ENCODE data around the gene ZDHHC7. TPM values are rescaled to one million over a fixed set of nuclear protein-coding genes. Genes with fewer than 3 reads are reported as not detected.
A peak's percentile ranks its signal among the peaks of the same experiment; 100 is the strongest.

The ZDHHC7 gene
- total and polyA plus RNA-seq, 9 of the 15 experiments (the other 6 are each of a cell fraction or from before 2014, with no cell fraction given), result 1.7 to 49.7 (median 37.4) TPM

GRCh38 chr16:84948851-84949610 is 62.3 kb downstream of the ZDHHC7 start (continued):
- TF ChIP-seq MLLT1 (IDR thresholded peaks at IDR 0.05), result peak in 1 of 2 experiments; percentile 72; a peak in 1 of 4 replicates
- TF ChIP-seq SUPT5H (IDR thresholded peaks at IDR 0.05), result no peak
- no peak for TF ChIP-seq ZNF444 (CRISPR knock-in tag; IDR thresholded peaks at IDR 0.05)
- TF ChIP-seq ETV1 (tag; conservative IDR thresholded peaks at IDR 0.05; ENCODE audit: low read depth), result no peak
- TF ChIP-seq NR2C1 (IDR thresholded peaks at IDR 0.05), result no peak
- TF ChIP-seq NR2C1 (tag; IDR thresholded peaks at IDR 0.05), result no peak
- TF ChIP-seq CSDE1 (IDR thresholded peaks at IDR 0.05), result no peak
- TF ChIP-seq HDAC2 (IDR thresholded peaks at IDR 0.05), result no peak
- TF ChIP-seq CBFA2T3 (IDR thresholded peaks at IDR 0.05), result 0 out of 2 replicates have a peak, but pooled peaks have one; percentile 8
- TF ChIP-seq U2AF2 (optimal IDR thresholded peaks at IDR 0.05; ENCODE audit: low read depth, low read length), result no peak
- peak; percentile 14; the same call in 1 of the 2 replicates for TF ChIP-seq BHLHE40 (IDR thresholded peaks at IDR 0.05; ENCODE audit: low read length)
- TF ChIP-seq ZNF707 (CRISPR knock-in tag; conservative IDR thresholded peaks at IDR 0.05), result no peak
- TF ChIP-seq ESRRA (IDR thresholded peaks at IDR 0.05; ENCODE audit: borderline replicate concordance, low read depth), result peak; percentile 45; the same call in 1 of the 2 replicates
- TF ChIP-seq, protein P1, sequence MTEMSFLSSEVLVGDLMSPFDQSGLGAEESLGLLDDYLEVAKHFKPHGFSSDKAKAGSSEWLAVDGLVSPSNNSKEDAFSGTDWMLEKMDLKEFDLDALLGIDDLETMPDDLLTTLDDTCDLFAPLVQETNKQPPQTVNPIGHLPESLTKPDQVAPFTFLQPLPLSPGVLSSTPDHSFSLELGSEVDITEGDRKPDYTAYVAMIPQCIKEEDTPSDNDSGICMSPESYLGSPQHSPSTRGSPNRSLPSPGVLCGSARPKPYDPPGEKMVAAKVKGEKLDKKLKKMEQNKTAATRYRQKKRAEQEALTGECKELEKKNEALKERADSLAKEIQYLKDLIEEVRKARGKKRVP (CRISPR knock-in tag; IDR thresholded peaks at IDR 0.05), result no peak
- TF ChIP-seq TGIF2 (CRISPR knock-in tag; IDR thresholded peaks at IDR 0.05), result no peak
- TF ChIP-seq, protein P2, sequence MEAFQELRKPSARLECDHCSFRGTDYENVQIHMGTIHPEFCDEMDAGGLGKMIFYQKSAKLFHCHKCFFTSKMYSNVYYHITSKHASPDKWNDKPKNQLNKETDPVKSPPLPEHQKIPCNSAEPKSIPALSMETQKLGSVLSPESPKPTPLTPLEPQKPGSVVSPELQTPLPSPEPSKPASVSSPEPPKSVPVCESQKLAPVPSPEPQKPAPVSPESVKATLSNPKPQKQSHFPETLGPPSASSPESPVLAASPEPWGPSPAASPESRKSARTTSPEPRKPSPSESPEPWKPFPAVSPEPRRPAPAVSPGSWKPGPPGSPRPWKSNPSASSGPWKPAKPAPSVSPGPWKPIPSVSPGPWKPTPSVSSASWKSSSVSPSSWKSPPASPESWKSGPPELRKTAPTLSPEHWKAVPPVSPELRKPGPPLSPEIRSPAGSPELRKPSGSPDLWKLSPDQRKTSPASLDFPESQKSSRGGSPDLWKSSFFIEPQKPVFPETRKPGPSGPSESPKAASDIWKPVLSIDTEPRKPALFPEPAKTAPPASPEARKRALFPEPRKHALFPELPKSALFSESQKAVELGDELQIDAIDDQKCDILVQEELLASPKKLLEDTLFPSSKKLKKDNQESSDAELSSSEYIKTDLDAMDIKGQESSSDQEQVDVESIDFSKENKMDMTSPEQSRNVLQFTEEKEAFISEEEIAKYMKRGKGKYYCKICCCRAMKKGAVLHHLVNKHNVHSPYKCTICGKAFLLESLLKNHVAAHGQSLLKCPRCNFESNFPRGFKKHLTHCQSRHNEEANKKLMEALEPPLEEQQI (IDR thresholded peaks at IDR 0.05), result no peak
- TF ChIP-seq TFAM (CRISPR knock-in tag; conservative IDR thresholded peaks at IDR 0.05), result no peak
- TF ChIP-seq ZNF311 (CRISPR knock-in tag; IDR thresholded peaks at IDR 0.05), result no peak
- no peak for TF ChIP-seq ZNF274 (IDR thresholded peaks at IDR 0.05; ENCODE audit: borderline replicate concordance, low read depth, low read length)
- TF ChIP-seq ADNP (tag; IDR thresholded peaks at IDR 0.05), result no peak
- TF ChIP-seq, protein P3, sequence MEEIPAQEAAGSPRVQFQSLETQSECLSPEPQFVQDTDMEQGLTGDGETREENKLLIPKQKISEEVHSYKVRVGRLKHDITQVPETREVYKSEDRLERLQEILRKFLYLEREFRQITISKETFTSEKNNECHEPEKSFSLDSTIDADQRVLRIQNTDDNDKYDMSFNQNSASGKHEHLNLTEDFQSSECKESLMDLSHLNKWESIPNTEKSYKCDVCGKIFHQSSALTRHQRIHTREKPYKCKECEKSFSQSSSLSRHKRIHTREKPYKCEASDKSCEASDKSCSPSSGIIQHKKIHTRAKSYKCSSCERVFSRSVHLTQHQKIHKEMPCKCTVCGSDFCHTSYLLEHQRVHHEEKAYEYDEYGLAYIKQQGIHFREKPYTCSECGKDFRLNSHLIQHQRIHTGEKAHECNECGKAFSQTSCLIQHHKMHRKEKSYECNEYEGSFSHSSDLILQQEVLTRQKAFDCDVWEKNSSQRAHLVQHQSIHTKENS (CRISPR knock-in tag; IDR thresholded peaks at IDR 0.05), result no peak
- TF ChIP-seq TBL1XR1 (IDR thresholded peaks at IDR 0.05; ENCODE audit: low read length in 2 of 2), result no peak
- no peak for TF ChIP-seq FOXO4 (CRISPR knock-in tag; IDR thresholded peaks at IDR 0.05)

All from K562 (cell line).